MM.1S (cell line): ENCODE results near the gene ZBTB44.

Experiments used
- DNase-seq: peaks from one replicate; pipeline ENCODE4 v3.0.0-alpha.2; 2015
- H2AFZ ChIP-seq: fragments of 300-600 bp; sonication (generic); 2 replicates; pipeline ENCODE4 v1.6.0; 2016; ENCODE audit warnings: antibody characterized with exemption, low read length
- H3F3A ChIP-seq: fragments of 300-600 bp; sonication (generic); 2 replicates; pipeline ENCODE4 v1.6.1; 2016; ENCODE audit warnings: mild to moderate bottlenecking, antibody characterized with exemption, low read length, moderate library complexity, mixed read lengths; ENCODE audit not compliant: insufficient read depth
- H3K27ac ChIP-seq: fragments of 300-600 bp; sonication (generic); 2 replicates; pipeline ENCODE4 v1.5.1; 2016; ENCODE audit warnings: mild to moderate bottlenecking, low read length
- H3K27me3 ChIP-seq: fragments of 300-600 bp; sonication (generic); replicated peaks from 2 replicates; pipeline ENCODE4 v1.6.0; 2016; ENCODE audit warnings: low read length; ENCODE audit not compliant: insufficient read depth
- H3K36me3 ChIP-seq: fragments of 300-600 bp; sonication (generic); replicated peaks from 2 replicates; pipeline ENCODE4 v1.6.1; 2016; ENCODE audit warnings: mild to moderate bottlenecking, low read length, mixed read lengths; ENCODE audit not compliant: insufficient read depth
- H3K4me1 ChIP-seq: fragments of 300-600 bp; sonication (generic); 2 replicates; pipeline ENCODE4 v1.6.1; 2016; ENCODE audit warnings: low read length, mixed read lengths
- H3K4me2 ChIP-seq: fragments of 300-600 bp; sonication (generic); 2 replicates; pipeline ENCODE4 v1.6.0; 2016; ENCODE audit warnings: low read depth, low read length
- H3K4me3 ChIP-seq: fragments of 300-600 bp; sonication (generic); 2 replicates; pipeline ENCODE4 v1.5.1; 2016; ENCODE audit warnings: low read length, mixed read lengths
- H3K79me2 ChIP-seq: fragments of 300-600 bp; sonication (generic); 2 replicates; pipeline ENCODE4 v1.6.1; 2016; ENCODE audit warnings: mixed run types, low read length, mixed read lengths
- H3K9ac ChIP-seq: fragments of 300-600 bp; sonication (generic); 2 replicates; pipeline ENCODE4 v1.6.1; 2016; ENCODE audit warnings: low read length, mixed read lengths
- H3K9me2 ChIP-seq: fragments of 300-600 bp; sonication (generic); replicated peaks from 2 replicates; pipeline ENCODE4 v1.6.1; 2016; ENCODE audit warnings: mild to moderate bottlenecking, low read length, mixed read lengths; ENCODE audit not compliant: insufficient read depth
- H3K9me3 ChIP-seq: fragments of 300-600 bp; sonication (generic); replicated peaks from 2 replicates; pipeline ENCODE4 v1.6.1; 2016; ENCODE audit warnings: mild to moderate bottlenecking, low read length, mixed read lengths; ENCODE audit not compliant: insufficient read depth
- H4K20me1 ChIP-seq: fragments of 300-600 bp; sonication (generic); 2 replicates; pipeline ENCODE4 v1.6.1; 2016; ENCODE audit warnings: mild to moderate bottlenecking, low read length, moderate library complexity, mixed read lengths; ENCODE audit not compliant: insufficient read depth
- EZH2 ChIP-seq: fragments of 300-600 bp; sonication (generic); optimal IDR thresholded peaks from 2 replicates; pipeline ENCODE3; 2017; ENCODE audit warnings: low read depth, mild to moderate bottlenecking, antibody characterized with exemption, low read length, mixed read lengths
- EZH2phosphoT487 ChIP-seq: fragments of 300-600 bp; sonication (generic); IDR thresholded peaks from 2 replicates; pipeline ENCODE4 v1.6.1; 2018; ENCODE audit warnings: antibody characterized with exemption, low read length
- TF ChIP-seq, protein P1 (sequence below): fragments of 300-600 bp; sonication (generic); IDR thresholded peaks from 2 replicates; pipeline ENCODE4 v1.5.1; 2016; ENCODE audit warnings: antibody characterized with exemption, low read length, mixed read lengths

ZBTB44 gene

DNA sequence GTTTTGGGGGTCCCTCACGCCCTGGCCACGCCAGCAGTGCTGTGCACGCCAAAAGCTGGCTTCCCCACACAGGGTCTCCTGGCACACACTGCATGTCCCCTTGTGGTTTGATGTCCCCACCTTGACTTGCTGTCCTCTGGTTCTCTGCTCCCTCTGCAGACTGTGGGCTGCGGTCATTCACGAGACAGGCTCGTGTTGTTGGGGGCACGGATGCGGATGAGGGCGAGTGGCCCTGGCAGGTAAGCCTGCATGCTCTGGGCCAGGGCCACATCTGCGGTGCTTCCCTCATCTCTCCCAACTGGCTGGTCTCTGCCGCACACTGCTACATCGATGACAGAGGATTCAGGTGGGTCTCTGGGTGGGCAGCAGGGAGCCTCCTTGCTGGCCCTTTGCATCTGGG, 114.9 kb downstream of the ZBTB44 start:
- H4K20me1 ChIP-seq: no peaks in the 10 kb centered on the region
- H3K9ac ChIP-seq: no peak overlapping the region
- no peaks in the 10 kb centered on the region for H3K27me3 ChIP-seq
- no peaks in the 10 kb centered on the region for H3K4me1 ChIP-seq
- H3K4me3 ChIP-seq: no peak overlapping the region
- TF ChIP-seq EZH2phosphoT487: no peak
- H3F3A ChIP-seq: no peaks in the 10 kb centered on the region
- no peak overlapping the region for H3K4me2 ChIP-seq
- no peaks in the 10 kb centered on the region for H3K9me3 ChIP-seq
- H3K27ac ChIP-seq: no peak overlapping the region
- H3K79me2 ChIP-seq: no peaks in the 10 kb centered on the region
- no peak overlapping the region for H2AFZ ChIP-seq
- H3K9me2 ChIP-seq: no peaks in the 10 kb centered on the region
- 0 out of 2 replicates have a peak, but pooled peaks cover 2% of the 10 kb centered on the region for H3K36me3 ChIP-seq
- no peak for DNase-seq

DNA sequence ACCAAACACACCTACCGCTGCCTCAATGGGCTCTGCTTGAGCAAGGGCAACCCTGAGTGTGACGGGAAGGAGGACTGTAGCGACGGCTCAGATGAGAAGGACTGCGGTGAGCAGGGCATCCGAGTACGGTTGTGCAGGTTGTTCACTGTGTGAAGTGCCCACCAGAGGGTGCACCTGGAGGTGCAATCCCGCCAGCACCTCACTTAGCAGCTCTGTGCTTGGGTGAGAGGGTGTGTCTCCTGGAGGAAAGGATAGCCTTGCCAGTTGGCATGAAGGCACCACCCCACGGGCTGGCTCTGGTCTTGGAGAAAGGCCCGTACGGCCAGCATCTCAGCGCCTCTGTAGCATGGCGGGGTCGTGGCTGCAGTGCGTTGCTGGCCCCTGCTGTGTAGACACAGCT, 115.8 kb downstream of the ZBTB44 start:
- no peak overlapping the region for H3K9ac ChIP-seq
- no peaks in the 10 kb centered on the region for H4K20me1 ChIP-seq
- no peak for DNase-seq
- H3K4me2 ChIP-seq: no peak overlapping the region
- H3K79me2 ChIP-seq: no peaks in the 10 kb centered on the region; the same call in 1 of the 2 replicates
- no peaks in the 10 kb centered on the region for H3K9me2 ChIP-seq
- 0 out of 2 replicates have a peak, but pooled peaks cover 2% of the 10 kb centered on the region for H3K36me3 ChIP-seq
- H3K4me1 ChIP-seq: no peaks in the 10 kb centered on the region
- H3K4me3 ChIP-seq: no peak overlapping the region
- no peaks in the 10 kb centered on the region for H3K9me3 ChIP-seq
- no peaks in the 10 kb centered on the region for H3K27me3 ChIP-seq
- H3K27ac ChIP-seq: no peak overlapping the region
- no peak for TF ChIP-seq EZH2
- TF ChIP-seq EZH2phosphoT487: no peak
- TF ChIP-seq, protein P1, sequence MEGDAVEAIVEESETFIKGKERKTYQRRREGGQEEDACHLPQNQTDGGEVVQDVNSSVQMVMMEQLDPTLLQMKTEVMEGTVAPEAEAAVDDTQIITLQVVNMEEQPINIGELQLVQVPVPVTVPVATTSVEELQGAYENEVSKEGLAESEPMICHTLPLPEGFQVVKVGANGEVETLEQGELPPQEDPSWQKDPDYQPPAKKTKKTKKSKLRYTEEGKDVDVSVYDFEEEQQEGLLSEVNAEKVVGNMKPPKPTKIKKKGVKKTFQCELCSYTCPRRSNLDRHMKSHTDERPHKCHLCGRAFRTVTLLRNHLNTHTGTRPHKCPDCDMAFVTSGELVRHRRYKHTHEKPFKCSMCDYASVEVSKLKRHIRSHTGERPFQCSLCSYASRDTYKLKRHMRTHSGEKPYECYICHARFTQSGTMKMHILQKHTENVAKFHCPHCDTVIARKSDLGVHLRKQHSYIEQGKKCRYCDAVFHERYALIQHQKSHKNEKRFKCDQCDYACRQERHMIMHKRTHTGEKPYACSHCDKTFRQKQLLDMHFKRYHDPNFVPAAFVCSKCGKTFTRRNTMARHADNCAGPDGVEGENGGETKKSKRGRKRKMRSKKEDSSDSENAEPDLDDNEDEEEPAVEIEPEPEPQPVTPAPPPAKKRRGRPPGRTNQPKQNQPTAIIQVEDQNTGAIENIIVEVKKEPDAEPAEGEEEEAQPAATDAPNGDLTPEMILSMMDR: no peak
- H2AFZ ChIP-seq: no peak overlapping the region
- no peaks in the 10 kb centered on the region for H3F3A ChIP-seq

DNA sequence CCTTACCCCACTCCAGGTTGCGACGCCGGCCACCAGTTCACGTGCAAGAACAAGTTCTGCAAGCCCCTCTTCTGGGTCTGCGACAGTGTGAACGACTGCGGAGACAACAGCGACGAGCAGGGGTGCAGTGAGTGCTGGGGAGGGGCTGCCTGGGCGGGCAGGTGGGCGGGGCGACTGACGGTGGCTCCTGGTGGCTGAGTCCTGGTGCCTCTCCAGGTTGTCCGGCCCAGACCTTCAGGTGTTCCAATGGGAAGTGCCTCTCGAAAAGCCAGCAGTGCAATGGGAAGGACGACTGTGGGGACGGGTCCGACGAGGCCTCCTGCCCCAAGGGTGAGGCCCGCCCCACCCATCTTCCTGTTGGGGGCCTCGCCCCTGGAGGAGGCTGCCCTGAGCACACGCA, 116.4 kb downstream of the ZBTB44 start:
- Histone ChIP-seq H3K79me2 (no peaks in the 10 kb centered on the region; the same call in 1 of the 2 replicates), H3F3A (no peaks in the 10 kb centered on the region), H3K9ac (no peak overlapping the region), H3K4me3 (no peak overlapping the region), H3K4me1 (no peaks in the 10 kb centered on the region), H3K4me2 (no peak overlapping the region), H3K9me3 (no peaks in the 10 kb centered on the region), H3K36me3 (0 out of 2 replicates have a peak, but pooled peaks cover 2% of the 10 kb centered on the region), H3K27me3 (no peaks in the 10 kb centered on the region), H2AFZ (no peak overlapping the region), H3K27ac (no peak overlapping the region), H4K20me1 (no peaks in the 10 kb centered on the region), H3K9me2 (no peaks in the 10 kb centered on the region)
- TF ChIP-seq EZH2 (no peak), EZH2phosphoT487 (no peak)
- TF ChIP-seq, protein P1: no peak
- DNase-seq: no peak

DNA sequence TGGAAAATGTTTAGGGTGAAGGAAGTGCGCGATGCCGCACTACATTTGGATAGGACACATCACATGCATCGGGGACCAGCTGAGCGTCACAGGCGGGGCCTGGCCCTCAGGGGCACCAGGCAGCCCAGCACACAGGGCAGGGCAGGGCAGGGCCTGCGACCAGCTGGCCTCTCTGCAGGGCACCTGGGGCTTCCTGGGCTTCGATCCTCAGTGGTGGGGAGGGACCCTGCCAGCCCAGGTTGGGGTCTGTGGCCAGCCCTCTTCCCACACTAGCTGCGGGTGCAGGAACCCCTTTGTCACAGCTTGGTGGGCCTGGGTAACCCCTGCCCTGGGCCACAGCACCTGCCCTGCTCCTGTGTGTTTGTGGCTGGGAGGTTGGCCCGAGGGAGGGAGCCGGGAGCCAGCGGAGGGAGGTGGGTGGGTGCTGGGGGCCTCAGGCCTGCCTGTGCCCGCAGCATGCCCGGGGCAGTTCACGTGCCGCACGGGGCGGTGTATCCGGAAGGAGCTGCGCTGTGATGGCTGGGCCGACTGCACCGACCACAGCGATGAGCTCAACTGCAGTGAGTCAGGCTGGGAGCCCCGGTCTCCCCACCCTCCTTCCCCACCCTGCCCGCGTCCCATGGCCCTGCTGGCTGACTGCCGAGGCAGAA, 117.2 kb downstream of the ZBTB44 start:
- no peak overlapping the region for H2AFZ ChIP-seq
- H3K79me2 ChIP-seq: no peaks in the 10 kb centered on the region; the same call in 1 of the 2 replicates
- H3K9me3 ChIP-seq: no peaks in the 10 kb centered on the region
- H3K9ac ChIP-seq: no peak overlapping the region
- H3K27ac ChIP-seq: no peak overlapping the region
- DNase-seq: no peak
- no peaks in the 10 kb centered on the region for H3F3A ChIP-seq
- H3K9me2 ChIP-seq: no peaks in the 10 kb centered on the region
- TF ChIP-seq EZH2 (no peak), EZH2phosphoT487 (no peak)
- TF ChIP-seq, protein P1: no peak
- no peaks in the 10 kb centered on the region for H4K20me1 ChIP-seq
- no peaks in the 10 kb centered on the region for H3K27me3 ChIP-seq
- no peak overlapping the region for H3K4me2 ChIP-seq
- H3K36me3 ChIP-seq: 0 out of 2 replicates have a peak, but pooled peaks cover 2% of the 10 kb centered on the region
- H3K4me1 ChIP-seq: no peaks in the 10 kb centered on the region
- H3K4me3 ChIP-seq: no peak overlapping the region
